Vagina (tissue), 2 donors: ENCODE results near the gene POFUT1. TPM values are rescaled to one million over a fixed set of nuclear protein-coding genes. Genes with fewer than 3 reads are reported as not detected.

Experiments
- DNase-seq, 2 donors: peaks; one replicate each; pipeline ENCODE4 v3.0.0-alpha.2; 2017; ENCODE audit errors: extremely low spot score in 2 of 2
- H3K27ac ChIP-seq: fragments of 200-600 bp; sonication (generic); one replicate; pipeline ENCODE4 v1.5.1; 2019
- H3K27me3 ChIP-seq: fragments of 200-600 bp; sonication (generic); one replicate; pipeline ENCODE4 v1.5.1; 2019
- H3K36me3 ChIP-seq, 2 donors: fragments of 200-600 bp; sonication (generic); one replicate each; pipeline ENCODE4 v1.5.1; 2017 to 2019
- H3K4me1 ChIP-seq: fragments of 200-600 bp; sonication (generic); one replicate; pipeline ENCODE4 v1.5.1; 2019
- H3K4me3 ChIP-seq, 2 donors: fragments of 200-600 bp; sonication (generic); 1 replicate in 1 of 2; 2 replicates in 1 of 2; pipeline ENCODE4 v1.5.1; 2016 to 2019
- H3K9me3 ChIP-seq: fragments of 200-600 bp; sonication (generic); one replicate; pipeline ENCODE4 v1.5.1; 2019
- POLR2A ChIP-seq, 2 donors: fragments of 450-650 bp; IDR thresholded peaks; one replicate each; pipeline ENCODE4 v1.6.1; 2017; ENCODE audit warnings: antibody characterized with exemption in 2 of 2, mild to moderate bottlenecking in 2 of 2, moderate library complexity in 2 of 2
- POLR2AphosphoS5 ChIP-seq, 2 donors: sonication (generic); formaldehyde crosslinking; IDR thresholded peaks; one replicate each; pipeline ENCODE4 v1.9.0; 2017; ENCODE audit warnings: antibody characterized with exemption in 2 of 2, mild to moderate bottlenecking in 2 of 2, low read depth in 1 of 2; ENCODE audit not compliant: insufficient read depth in 1 of 2
- intact Hi-C: fragments of 100-400 bp; cut with DNase I; formaldehyde crosslinking; loops from one replicate; pipeline ENCODE4 v1.15.1; 2023
- total RNA-seq: library from RNA; depleted of rRNA; stranded (reverse); fragments of >200 nt; gene quantifications from one replicate; pipeline ENCODE4 v1.2.3, GENCODE V29; 2016
- TF ChIP-seq, protein P1 (sequence below), 3 experiments: fragments of 450-650 bp in 2 of 3; fragments of 200-600 bp in 1 of 3; sonication (generic) in 1 of 3; IDR thresholded peaks; one replicate each; pipeline ENCODE4 v1.5.1; 2017 to 2019; ENCODE audit warnings: antibody characterized with exemption in 3 of 3, mild to moderate bottlenecking in 2 of 3, moderate library complexity in 2 of 3

The POFUT1 gene
- total RNA-seq, 1 donor from 2014 or later = 27.7 TPM

DNA sequence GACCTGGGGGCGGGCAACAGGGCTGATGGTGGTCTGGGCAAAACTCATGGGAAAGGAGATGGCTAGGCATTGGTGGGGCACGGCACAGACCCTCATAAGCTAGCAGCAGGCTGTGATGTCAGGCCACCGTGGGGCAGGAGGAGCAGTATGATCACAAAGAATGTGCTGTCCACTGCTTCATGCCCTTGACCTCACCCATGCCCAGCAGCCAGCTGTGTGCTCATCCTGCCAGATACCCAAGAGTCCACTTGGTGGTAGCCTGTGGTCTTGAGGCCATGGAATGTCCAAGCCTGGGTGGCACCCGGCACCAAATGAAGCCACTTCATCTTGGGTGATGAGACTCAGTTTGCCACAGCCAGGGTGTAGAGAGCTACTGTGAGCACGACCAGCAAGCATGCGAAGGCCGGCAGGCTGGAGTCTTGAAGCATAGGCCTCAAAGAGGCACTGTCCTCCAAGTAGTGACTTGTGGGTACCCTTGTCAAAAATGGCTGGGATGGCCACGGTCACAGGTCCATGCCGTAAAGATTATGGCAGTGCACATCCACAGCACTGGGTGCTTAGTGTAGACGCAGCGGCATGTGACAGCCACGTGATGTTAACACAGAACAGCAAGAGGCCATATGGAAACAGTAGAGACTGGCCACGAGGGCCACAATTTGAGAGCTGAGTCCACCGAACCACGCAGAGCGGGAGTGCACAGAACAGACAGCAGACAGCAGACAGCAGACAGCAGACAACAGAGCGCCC is 19.1 kb upstream of the POFUT1 start:
- Histone ChIP-seq H3K4me1 (peaks cover 25% of the 10 kb centered on the region), H3K4me3 (peak overlapping the region; percentile 62 to 83), H3K27me3 (no peaks in the 10 kb centered on the region), H3K9me3 (no peaks in the 10 kb centered on the region), H3K36me3 (no peaks in the 10 kb centered on the region), H3K27ac (no peak overlapping the region)
- intact Hi-C loops = no loop called here
- TF ChIP-seq, protein P1, sequence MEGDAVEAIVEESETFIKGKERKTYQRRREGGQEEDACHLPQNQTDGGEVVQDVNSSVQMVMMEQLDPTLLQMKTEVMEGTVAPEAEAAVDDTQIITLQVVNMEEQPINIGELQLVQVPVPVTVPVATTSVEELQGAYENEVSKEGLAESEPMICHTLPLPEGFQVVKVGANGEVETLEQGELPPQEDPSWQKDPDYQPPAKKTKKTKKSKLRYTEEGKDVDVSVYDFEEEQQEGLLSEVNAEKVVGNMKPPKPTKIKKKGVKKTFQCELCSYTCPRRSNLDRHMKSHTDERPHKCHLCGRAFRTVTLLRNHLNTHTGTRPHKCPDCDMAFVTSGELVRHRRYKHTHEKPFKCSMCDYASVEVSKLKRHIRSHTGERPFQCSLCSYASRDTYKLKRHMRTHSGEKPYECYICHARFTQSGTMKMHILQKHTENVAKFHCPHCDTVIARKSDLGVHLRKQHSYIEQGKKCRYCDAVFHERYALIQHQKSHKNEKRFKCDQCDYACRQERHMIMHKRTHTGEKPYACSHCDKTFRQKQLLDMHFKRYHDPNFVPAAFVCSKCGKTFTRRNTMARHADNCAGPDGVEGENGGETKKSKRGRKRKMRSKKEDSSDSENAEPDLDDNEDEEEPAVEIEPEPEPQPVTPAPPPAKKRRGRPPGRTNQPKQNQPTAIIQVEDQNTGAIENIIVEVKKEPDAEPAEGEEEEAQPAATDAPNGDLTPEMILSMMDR (IDR thresholded peaks at IDR 0.05) = no peak
- no peak for TF ChIP-seq POLR2AphosphoS5 (IDR thresholded peaks at IDR 0.05; ENCODE audit: insufficient read depth in 1 of 2, low read depth in 1 of 2)
- TF ChIP-seq POLR2A (IDR thresholded peaks at IDR 0.05) = no peak
- DNase-seq = no peak

GRCh38 chr20:32189123-32189410 is 18.6 kb upstream of the POFUT1 start:
- intact Hi-C loops = no loop called here
- TF ChIP-seq, protein P1 (IDR thresholded peaks at IDR 0.05) = no peak
- TF ChIP-seq POLR2AphosphoS5 (IDR thresholded peaks at IDR 0.05; ENCODE audit: insufficient read depth in 1 of 2, low read depth in 1 of 2) (no peak), POLR2A (IDR thresholded peaks at IDR 0.05) (no peak)
- Histone ChIP-seq H3K4me3 (peak overlapping the region; percentile 62 to 83), H3K27ac (no peak overlapping the region), H3K4me1 (peaks cover 25% of the 10 kb centered on the region), H3K27me3 (no peaks in the 10 kb centered on the region), H3K36me3 (no peaks in the 10 kb centered on the region), H3K9me3 (no peaks in the 10 kb centered on the region)
- DNase-seq = no peak

- no peaks in the 10 kb centered on the region for H3K9me3 ChIP-seq
- intact Hi-C loops = no loop called here
- H3K27me3 ChIP-seq = no peaks in the 10 kb centered on the region
- no peak for DNase-seq
- TF ChIP-seq POLR2A (IDR thresholded peaks at IDR 0.05) (no peak), POLR2AphosphoS5 (IDR thresholded peaks at IDR 0.05; ENCODE audit: insufficient read depth in 1 of 2, low read depth in 1 of 2) (peak in 1 of 2 donors; percentile 10)
- peaks cover 25% of the 10 kb centered on the region for H3K4me1 ChIP-seq
- peaks cover 0 to 4% of the 10 kb centered on the region in 2 donors for H3K36me3 ChIP-seq
- H3K27ac ChIP-seq = peak overlapping the region; percentile 81
- peak overlapping the region; percentile 62 to 83 for H3K4me3 ChIP-seq
Measured at GRCh38 chr20:32189691-32190615, 17.7 kb upstream of the POFUT1 start.

DNA sequence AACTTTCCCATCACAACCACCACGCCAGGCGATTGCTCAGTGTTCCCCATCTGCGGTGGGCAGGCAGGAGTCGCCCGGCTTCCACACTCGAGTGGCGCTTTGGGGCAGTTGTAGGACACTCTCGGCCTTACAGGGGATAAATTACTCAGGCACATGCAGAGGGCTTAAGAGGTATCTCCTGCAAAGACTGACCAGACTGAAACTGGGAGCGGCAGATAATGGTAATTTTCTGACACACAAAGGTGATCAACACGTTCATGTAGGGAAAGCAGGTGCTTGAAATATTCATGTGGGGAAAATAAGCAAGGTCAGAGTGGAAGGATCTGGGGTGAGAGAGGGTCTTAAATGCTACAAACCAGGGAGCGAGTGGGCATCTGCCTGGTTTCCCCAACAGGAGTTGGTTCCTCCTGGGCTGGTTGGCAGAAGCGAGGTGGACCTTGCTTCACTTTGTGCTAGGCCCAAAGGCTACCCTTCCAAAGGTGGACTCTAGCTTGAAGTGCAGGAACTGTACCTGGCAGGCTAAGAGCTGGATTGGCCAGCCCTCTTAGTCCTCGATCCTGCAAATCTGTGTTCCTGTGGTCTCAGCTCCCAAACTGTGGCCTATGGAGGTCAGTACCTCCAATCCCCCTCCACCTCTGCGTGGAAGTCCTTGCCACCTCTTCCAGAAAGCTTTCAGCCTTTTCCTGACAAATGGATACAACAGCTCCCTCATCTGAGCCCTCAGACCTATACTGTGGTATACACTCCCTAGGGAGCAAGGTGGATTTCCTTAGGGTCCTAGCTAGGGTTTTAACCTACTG is 16.9 kb upstream of the POFUT1 start:
- Histone ChIP-seq H3K4me1 (peaks cover 25% of the 10 kb centered on the region), H3K4me3 (peak overlapping the region; percentile 62 to 83), H3K36me3 (peaks cover 0 to 13% of the 10 kb centered on the region in 2 donors), H3K9me3 (no peaks in the 10 kb centered on the region), H3K27ac (peak overlapping the region; percentile 81), H3K27me3 (no peaks in the 10 kb centered on the region)
- intact Hi-C loops = no loop called here
- DNase-seq = no peak
- TF ChIP-seq POLR2AphosphoS5 (IDR thresholded peaks at IDR 0.05; ENCODE audit: insufficient read depth in 1 of 2, low read depth in 1 of 2) (no peak), POLR2A (IDR thresholded peaks at IDR 0.05) (no peak)
- TF ChIP-seq, protein P1 (IDR thresholded peaks at IDR 0.05) = no peak

DNA sequence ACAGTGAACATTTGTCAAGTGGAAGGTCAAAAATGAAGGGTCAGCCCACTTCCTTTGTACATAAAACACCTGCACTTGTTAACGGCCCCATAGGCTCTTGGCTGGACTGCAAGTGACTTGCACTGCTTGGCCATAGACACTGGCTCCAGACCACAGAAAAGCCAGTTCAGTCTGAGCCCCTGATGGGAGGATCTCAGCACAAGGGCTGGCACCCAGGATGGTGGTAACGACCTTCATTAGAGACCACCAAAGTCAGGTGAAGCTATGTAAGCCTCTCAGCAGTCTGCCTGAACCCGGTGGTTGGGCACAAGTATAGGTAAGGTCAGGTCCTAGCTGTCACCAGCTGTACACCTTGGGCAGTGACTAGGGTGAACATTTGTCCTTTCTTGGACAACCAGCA is 16.3 kb upstream of the POFUT1 start:
- peaks cover 0 to 17% of the 10 kb centered on the region in 2 donors for H3K36me3 ChIP-seq
- H3K27me3 ChIP-seq = no peaks in the 10 kb centered on the region
- peaks cover 25% of the 10 kb centered on the region for H3K4me1 ChIP-seq
- TF ChIP-seq POLR2AphosphoS5 (IDR thresholded peaks at IDR 0.05; ENCODE audit: insufficient read depth in 1 of 2, low read depth in 1 of 2) (no peak), POLR2A (IDR thresholded peaks at IDR 0.05) (no peak)
- TF ChIP-seq, protein P1 (IDR thresholded peaks at IDR 0.05) = no peak
- H3K4me3 ChIP-seq = no peak overlapping the region
- no peak for DNase-seq
- H3K9me3 ChIP-seq = no peaks in the 10 kb centered on the region
- intact Hi-C loops = no loop called here
- no peak overlapping the region for H3K27ac ChIP-seq
